ENCODE data around the gene IMMP2L. TPM values are rescaled to one million over a fixed set of nuclear protein-coding genes. Genes with fewer than 3 reads are reported as not detected.

The IMMP2L gene
- total RNA-seq, 2 experiments from 2014 or later, result 15.8 to 25.8 TPM

- CTCF ChIA-PET, result no interaction called here
Observed at GRCh38 chr7:110891197-110891596, 671.1 kb downstream of the IMMP2L start.

GRCh38 chr7:110890101-110890500 lies 672.2 kb downstream of the IMMP2L start:
- peaks cover 5% of the 10 kb centered on the region for H3K9me3 Mint-ChIP-seq (ENCODE audit: low read depth)
- ATAC-seq (no peak), DNase-seq (no peak)
- no peak overlapping the region for H3K4me3 Mint-ChIP-seq
- peaks cover 12% of the 10 kb centered on the region for H3K4me1 Mint-ChIP-seq
- H3K27ac Mint-ChIP-seq, result no peak overlapping the region
- CTCF ChIA-PET, result no interaction called here
- no peaks in the 10 kb centered on the region for H3K27me3 Mint-ChIP-seq
- intact Hi-C loops (cut with DNase I, micrococcal nuclease), result no loop called here
- POLR2A ChIA-PET, result no interaction called here
- H3K36me3 Mint-ChIP-seq (ENCODE audit: low read depth), result no peaks in the 10 kb centered on the region

More at GRCh38 chr7:110891197-110891596, 671.1 kb downstream of the IMMP2L start:
- Mint-ChIP-seq H3K27me3 (no peaks in the 10 kb centered on the region), H3K4me1 (peaks cover 12% of the 10 kb centered on the region), H3K4me3 (no peak overlapping the region), H3K9me3 (ENCODE audit: low read depth) (peaks cover 7% of the 10 kb centered on the region), H3K36me3 (ENCODE audit: low read depth) (no peaks in the 10 kb centered on the region), H3K27ac (no peak overlapping the region)
- ATAC-seq, result no peak
- POLR2A ChIA-PET, result no interaction called here
- DNase-seq, result no peak
- intact Hi-C loops (cut with DNase I, micrococcal nuclease), result no loop called here

- intact Hi-C loops (cut with DNase I, micrococcal nuclease), result no loop called here
- ChIA-PET CTCF (interaction anchor here (0.8 to 0.9 kb wide), 2 partner anchors 9 to 27 kb away, joined by 3 to 4 read pairs; no protein-coding TSS in a partner anchor), POLR2A (no interaction called here)
- Mint-ChIP-seq H3K4me3 (no peak overlapping the region), H3K36me3 (ENCODE audit: low read depth) (no peaks in the 10 kb centered on the region), H3K4me1 (peaks cover 12% of the 10 kb centered on the region), H3K27ac (no peak overlapping the region), H3K27me3 (no peaks in the 10 kb centered on the region), H3K9me3 (ENCODE audit: low read depth) (peaks cover 2% of the 10 kb centered on the region)
- DNase-seq (no peak), ATAC-seq (no peak)
Observed at GRCh38 chr7:110889335-110889734, 673.0 kb downstream of the IMMP2L start.

GRCh38 chr7:110888641-110889040 lies 673.7 kb downstream of the IMMP2L start:
- ATAC-seq (no peak), DNase-seq (no peak)
- POLR2A ChIA-PET, result no interaction called here
- H3K4me1 Mint-ChIP-seq, result peaks cover 5% of the 10 kb centered on the region
- CTCF ChIA-PET, result interaction anchor here (0.8 kb wide), 1 partner anchor 27 kb away, joined by 3 read pairs; no protein-coding TSS in a partner anchor
- intact Hi-C loops (cut with DNase I, micrococcal nuclease), result no loop called here
- no peak overlapping the region for H3K27ac Mint-ChIP-seq
- no peak overlapping the region for H3K4me3 Mint-ChIP-seq
- no peaks in the 10 kb centered on the region for H3K9me3 Mint-ChIP-seq (ENCODE audit: low read depth)
- H3K36me3 Mint-ChIP-seq (ENCODE audit: low read depth), result no peaks in the 10 kb centered on the region
- H3K27me3 Mint-ChIP-seq, result no peaks in the 10 kb centered on the region

GRCh38 chr7:110885474-110885873 lies 676.8 kb downstream of the IMMP2L start:
- no peak for DNase-seq
- ChIA-PET POLR2A (interaction anchor here (0.6 kb wide), 1 partner anchor 352 kb away, joined by 3 read pairs; no protein-coding TSS in a partner anchor), CTCF (interaction anchor here (0.6 kb wide), 1 partner anchor 15 kb away, joined by 3 read pairs; no protein-coding TSS in a partner anchor)
- no peak overlapping the region for H3K4me3 Mint-ChIP-seq
- no peak for ATAC-seq
- H3K9me3 Mint-ChIP-seq (ENCODE audit: low read depth), result no peaks in the 10 kb centered on the region
- no peaks in the 10 kb centered on the region for H3K4me1 Mint-ChIP-seq
- intact Hi-C loops (cut with DNase I, micrococcal nuclease), result no loop called here
- H3K36me3 Mint-ChIP-seq (ENCODE audit: low read depth), result no peaks in the 10 kb centered on the region
- no peaks in the 10 kb centered on the region for H3K27me3 Mint-ChIP-seq
- H3K27ac Mint-ChIP-seq, result no peak overlapping the region

- no peak for ATAC-seq
- intact Hi-C loops (cut with DNase I, micrococcal nuclease), result no loop called here
- no peaks in the 10 kb centered on the region for H3K4me1 Mint-ChIP-seq
- no peaks in the 10 kb centered on the region for H3K9me3 Mint-ChIP-seq (ENCODE audit: low read depth)
- no peaks in the 10 kb centered on the region for H3K27me3 Mint-ChIP-seq
- ChIA-PET CTCF (no interaction called here), POLR2A (no interaction called here)
- no peak overlapping the region for H3K4me3 Mint-ChIP-seq
- no peaks in the 10 kb centered on the region for H3K36me3 Mint-ChIP-seq (ENCODE audit: low read depth)
- DNase-seq, result no peak
- H3K27ac Mint-ChIP-seq, result no peak overlapping the region
Observed at GRCh38 chr7:110881721-110882120, 680.6 kb downstream of the IMMP2L start.

GRCh38 chr7:110880971-110881370 lies 681.3 kb downstream of the IMMP2L start:
- no peak for ATAC-seq
- no peaks in the 10 kb centered on the region for H3K36me3 Mint-ChIP-seq (ENCODE audit: low read depth)
- H3K27ac Mint-ChIP-seq, result no peak overlapping the region
- DNase-seq, result no peak
- CTCF ChIA-PET, result interaction anchor here (1.1 kb wide), 1 partner anchor 8 kb away, joined by 4 read pairs; no protein-coding TSS in a partner anchor
- no peaks in the 10 kb centered on the region for H3K27me3 Mint-ChIP-seq
- H3K4me3 Mint-ChIP-seq, result no peak overlapping the region
- POLR2A ChIA-PET, result no interaction called here
- H3K9me3 Mint-ChIP-seq (ENCODE audit: low read depth), result no peaks in the 10 kb centered on the region
- intact Hi-C loops (cut with DNase I, micrococcal nuclease), result no loop called here
- no peaks in the 10 kb centered on the region for H3K4me1 Mint-ChIP-seq

GRCh38 chr7:110877016-110877415 lies 685.3 kb downstream of the IMMP2L start:
- Mint-ChIP-seq H3K36me3 (ENCODE audit: low read depth) (no peaks in the 10 kb centered on the region), H3K4me1 (no peaks in the 10 kb centered on the region), H3K4me3 (no peak overlapping the region), H3K27me3 (no peaks in the 10 kb centered on the region), H3K27ac (no peak overlapping the region), H3K9me3 (ENCODE audit: low read depth) (no peaks in the 10 kb centered on the region)
- DNase-seq (no peak), ATAC-seq (no peak)
- POLR2A ChIA-PET, result no interaction called here
- intact Hi-C loops (cut with DNase I, micrococcal nuclease), result no loop called here
- CTCF ChIA-PET, result interaction anchor here (1.2 kb wide), 1 partner anchor 21 kb away, joined by 3 read pairs; no protein-coding TSS in a partner anchor

GRCh38 chr7:110875346-110875745 lies 686.9 kb downstream of the IMMP2L start:
- no peaks in the 10 kb centered on the region for H3K36me3 Mint-ChIP-seq (ENCODE audit: low read depth)
- no peak overlapping the region for H3K4me3 Mint-ChIP-seq
- no peak overlapping the region for H3K27ac Mint-ChIP-seq
- no peaks in the 10 kb centered on the region for H3K27me3 Mint-ChIP-seq
- no peaks in the 10 kb centered on the region for H3K9me3 Mint-ChIP-seq (ENCODE audit: low read depth)
- H3K4me1 Mint-ChIP-seq, result no peaks in the 10 kb centered on the region
- intact Hi-C loops (cut with DNase I, micrococcal nuclease), result no loop called here
- ChIA-PET CTCF (no interaction called here), POLR2A (no interaction called here)
- ATAC-seq, result no peak
- no peak for DNase-seq

- no peak for DNase-seq
- no peaks in the 10 kb centered on the region for H3K4me1 Mint-ChIP-seq
- no peak for ATAC-seq
- no peak overlapping the region for H3K27ac Mint-ChIP-seq
- intact Hi-C loops (cut with DNase I, micrococcal nuclease), result no loop called here
- no peaks in the 10 kb centered on the region for H3K9me3 Mint-ChIP-seq (ENCODE audit: low read depth)
- H3K27me3 Mint-ChIP-seq, result no peaks in the 10 kb centered on the region
- H3K36me3 Mint-ChIP-seq (ENCODE audit: low read depth), result peaks cover 3% of the 10 kb centered on the region
- ChIA-PET POLR2A (no interaction called here), CTCF (no interaction called here)
- H3K4me3 Mint-ChIP-seq, result no peak overlapping the region
Observed at GRCh38 chr7:110871856-110872255, 690.4 kb downstream of the IMMP2L start.

GRCh38 chr7:110870926-110871325 lies 691.4 kb downstream of the IMMP2L start:
- no peaks in the 10 kb centered on the region for H3K4me1 Mint-ChIP-seq
- ChIA-PET CTCF (interaction anchor here (0.7 to 0.8 kb wide), 2 partner anchors 40 to 229 kb away, joined by 3 read pairs; no protein-coding TSS in a partner anchor), POLR2A (interaction anchor here (0.5 kb wide), 1 partner anchor 267 kb away, joined by 3 read pairs; no protein-coding TSS in a partner anchor)
- H3K36me3 Mint-ChIP-seq (ENCODE audit: low read depth), result peaks cover 3% of the 10 kb centered on the region
- ATAC-seq (no peak), DNase-seq (no peak)
- H3K4me3 Mint-ChIP-seq, result no peak overlapping the region
- no peaks in the 10 kb centered on the region for H3K27me3 Mint-ChIP-seq
- H3K9me3 Mint-ChIP-seq (ENCODE audit: low read depth), result no peaks in the 10 kb centered on the region
- intact Hi-C loops (cut with DNase I, micrococcal nuclease), result no loop called here
- H3K27ac Mint-ChIP-seq, result no peak overlapping the region

GRCh38 chr7:110868458-110868857 lies 693.8 kb downstream of the IMMP2L start:
- CTCF ChIA-PET, result interaction anchor here (1.0 kb wide), 1 partner anchor 230 kb away, joined by 3 read pairs; no protein-coding TSS in a partner anchor

More at GRCh38 chr7:110868458-110868857, 693.8 kb downstream of the IMMP2L start:
- Mint-ChIP-seq H3K4me1 (no peaks in the 10 kb centered on the region), H3K27me3 (no peaks in the 10 kb centered on the region), H3K27ac (no peak overlapping the region), H3K4me3 (no peak overlapping the region), H3K9me3 (ENCODE audit: low read depth) (peaks cover under 1% of the 10 kb centered on the region), H3K36me3 (ENCODE audit: low read depth) (peaks cover 3% of the 10 kb centered on the region)
- ATAC-seq (no peak), DNase-seq (no peak)
- POLR2A ChIA-PET, result no interaction called here
- intact Hi-C loops (cut with DNase I, micrococcal nuclease), result no loop called here
